MCF 10A (cell line): Measurements from ENCODE around the gene CHGA. TPM values are rescaled to one million over a fixed set of nuclear protein-coding genes. Genes with fewer than 3 reads are reported as not detected.

Source experiments
- BruUV-seq: library from RNA; stranded (reverse); fragments of 400-500 nt; replicated peaks from 2 replicates; lab custom pipeline; 2021; lab: Mats Ljungman, UMichigan
- CTCF ChIA-PET: fragments of 300-600 bp; sonication (Branson Sonifier 250); formaldehyde crosslinking; extraction: SDS; loops from one replicate; lab custom pipeline; 2021; ENCODE audit warnings: antibody characterized with exemption, inconsistent platforms; lab: Yijun Ruan, JAX
- POLR2A ChIA-PET: fragments of 300-600, 350-650 bp; sonication (Branson Sonifier 250); formaldehyde crosslinking; extraction: SDS; loops from one replicate; lab custom pipeline; 2020; ENCODE audit warnings: antibody characterized with exemption, inconsistent platforms; lab: Yijun Ruan, JAX
- DNase-seq: peaks from one replicate; pipeline ENCODE4 v3.0.0-alpha.2; 2018; ENCODE audit not compliant: unreplicated experiment
- H3K27ac Mint-ChIP-seq: one replicate; pipeline ENCODE4 v1.8.0; 2022; ENCODE audit warnings: mild to moderate bottlenecking, low read depth, mixed read lengths; ENCODE audit not compliant: unreplicated experiment
- H3K27me3 Mint-ChIP-seq: one replicate; pipeline ENCODE4 v1.8.0; 2022; ENCODE audit warnings: mixed read lengths; ENCODE audit not compliant: insufficient read depth, unreplicated experiment
- H3K36me3 Mint-ChIP-seq: one replicate; pipeline ENCODE4 v1.8.0; 2022; ENCODE audit warnings: mild to moderate bottlenecking, moderate library complexity, mixed read lengths; ENCODE audit not compliant: insufficient read depth, unreplicated experiment
- H3K4me1 Mint-ChIP-seq: one replicate; pipeline ENCODE4 v1.8.0; 2022; ENCODE audit warnings: mixed read lengths; ENCODE audit not compliant: insufficient read depth, unreplicated experiment
- H3K4me3 Mint-ChIP-seq: one replicate; pipeline ENCODE4 v1.8.0; 2022; ENCODE audit warnings: mild to moderate bottlenecking, moderate library complexity, mixed read lengths; ENCODE audit not compliant: unreplicated experiment
- H3K9me3 Mint-ChIP-seq: one replicate; pipeline ENCODE4 v1.8.0; 2022; ENCODE audit warnings: mixed read lengths; ENCODE audit not compliant: unreplicated experiment
- intact Hi-C: fragments of 100-400 bp; cut with micrococcal nuclease; formaldehyde crosslinking; loops from 2 replicates; pipeline ENCODE4 v1.14.1; 2022
- total RNA-seq: library from RNA; stranded (reverse); gene quantifications from 2 replicates; pipeline ENCODE4 v1.2.3, GENCODE V29; 2022
- TF ChIP-seq, protein P1 (sequence below): fragments of 200-600 bp; IDR thresholded peaks from one replicate; pipeline ENCODE4 v1.8.0; 2022; ENCODE audit warnings: antibody characterized with exemption, mild to moderate bottlenecking; ENCODE audit not compliant: unreplicated experiment

CHGA gene
- total RNA-seq, 1 experiment from 2014 or later, result 0.35 TPM

DNA sequence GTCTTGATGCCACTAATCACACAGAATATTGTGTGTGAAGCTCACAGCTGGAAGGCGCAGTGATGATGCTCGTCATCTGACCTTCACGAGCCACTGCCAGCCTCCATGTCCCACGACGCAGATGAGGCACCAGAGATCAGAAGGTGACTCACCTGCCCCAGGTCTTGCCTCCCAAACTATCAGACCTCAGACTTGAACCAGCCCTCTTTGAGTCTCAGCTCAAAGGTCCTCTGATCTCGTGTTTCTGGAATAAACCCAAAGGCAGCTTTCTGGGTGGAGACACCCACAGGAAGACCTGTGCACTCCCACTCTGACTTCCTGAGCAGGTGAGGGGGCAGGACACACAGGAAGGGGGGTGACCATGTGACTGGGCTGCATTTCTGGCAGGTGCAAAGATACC is 19.6 kb upstream of the CHGA start:
- ChIA-PET POLR2A (interaction anchor here (0.6 to 1.7 kb wide), 2 partner anchors 11 to 21 kb away, joined by 3 to 4 read pairs; no protein-coding TSS in a partner anchor), CTCF (interaction anchor here (0.6 kb wide), 1 partner anchor 1584 kb away, joined by 3 read pairs; no protein-coding TSS in a partner anchor)
- TF ChIP-seq, protein P1, sequence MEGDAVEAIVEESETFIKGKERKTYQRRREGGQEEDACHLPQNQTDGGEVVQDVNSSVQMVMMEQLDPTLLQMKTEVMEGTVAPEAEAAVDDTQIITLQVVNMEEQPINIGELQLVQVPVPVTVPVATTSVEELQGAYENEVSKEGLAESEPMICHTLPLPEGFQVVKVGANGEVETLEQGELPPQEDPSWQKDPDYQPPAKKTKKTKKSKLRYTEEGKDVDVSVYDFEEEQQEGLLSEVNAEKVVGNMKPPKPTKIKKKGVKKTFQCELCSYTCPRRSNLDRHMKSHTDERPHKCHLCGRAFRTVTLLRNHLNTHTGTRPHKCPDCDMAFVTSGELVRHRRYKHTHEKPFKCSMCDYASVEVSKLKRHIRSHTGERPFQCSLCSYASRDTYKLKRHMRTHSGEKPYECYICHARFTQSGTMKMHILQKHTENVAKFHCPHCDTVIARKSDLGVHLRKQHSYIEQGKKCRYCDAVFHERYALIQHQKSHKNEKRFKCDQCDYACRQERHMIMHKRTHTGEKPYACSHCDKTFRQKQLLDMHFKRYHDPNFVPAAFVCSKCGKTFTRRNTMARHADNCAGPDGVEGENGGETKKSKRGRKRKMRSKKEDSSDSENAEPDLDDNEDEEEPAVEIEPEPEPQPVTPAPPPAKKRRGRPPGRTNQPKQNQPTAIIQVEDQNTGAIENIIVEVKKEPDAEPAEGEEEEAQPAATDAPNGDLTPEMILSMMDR, result no peak
- Mint-ChIP-seq H3K27me3 (peaks cover 39% of the 10 kb centered on the region), H3K27ac (no peak overlapping the region), H3K9me3 (no peaks in the 10 kb centered on the region), H3K4me3 (no peak overlapping the region), H3K36me3 (no peaks in the 10 kb centered on the region), H3K4me1 (no peaks in the 10 kb centered on the region)
- intact Hi-C loops, result no loop called here
- DNase-seq, result no peak
- BruUV-seq, result no TSS peak

DNA sequence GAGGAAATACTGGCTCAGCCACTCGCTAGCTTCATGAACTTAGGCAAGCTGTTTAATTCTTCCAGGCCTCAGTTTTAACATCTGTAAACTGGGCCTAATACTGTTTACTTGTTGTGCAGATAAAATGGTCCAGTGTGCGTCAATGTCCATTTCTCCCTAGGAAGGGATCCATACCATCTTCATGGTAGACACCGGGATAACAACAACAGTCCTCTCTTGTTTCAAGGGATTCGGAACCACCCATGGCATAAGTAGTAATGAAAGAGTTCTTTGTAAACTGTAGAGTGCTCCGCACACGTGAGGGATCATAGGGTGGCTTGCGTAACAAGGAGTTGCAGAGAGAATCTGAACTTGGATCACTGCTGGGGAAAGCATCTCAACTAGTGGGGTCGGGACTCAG is 17.3 kb upstream of the CHGA start:
- H3K27ac Mint-ChIP-seq, result no peak overlapping the region
- no peak for DNase-seq
- H3K4me1 Mint-ChIP-seq, result no peaks in the 10 kb centered on the region
- ChIA-PET CTCF (no interaction called here), POLR2A (interaction anchor here (0.6 kb wide), 1 partner anchor 46 kb away, joined by 3 read pairs; no protein-coding TSS in a partner anchor)
- peaks cover 39% of the 10 kb centered on the region for H3K27me3 Mint-ChIP-seq
- intact Hi-C loops, result no loop called here
- no peak overlapping the region for H3K4me3 Mint-ChIP-seq
- no peaks in the 10 kb centered on the region for H3K36me3 Mint-ChIP-seq
- no TSS peak for BruUV-seq
- H3K9me3 Mint-ChIP-seq, result no peaks in the 10 kb centered on the region
- TF ChIP-seq, protein P1, result no peak

DNA sequence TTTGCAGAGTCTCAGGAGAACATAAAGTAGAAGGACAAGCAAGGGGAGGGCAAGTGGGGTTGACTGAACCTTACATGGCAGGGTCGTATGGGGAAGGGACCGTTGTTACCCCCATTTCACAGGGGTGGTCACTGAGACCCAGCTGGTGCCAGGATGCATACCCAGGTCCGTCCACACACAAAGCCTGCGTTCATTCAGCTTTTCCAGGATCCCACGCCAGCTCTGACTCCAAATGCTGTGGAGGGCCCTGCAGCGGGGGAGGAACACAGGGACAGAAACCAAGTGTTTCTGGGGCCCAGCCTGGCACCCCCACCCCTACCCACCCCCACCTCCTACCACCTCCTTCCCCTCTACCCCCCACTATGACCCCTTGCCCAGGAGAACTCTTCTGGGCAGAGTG is 16.5 kb upstream of the CHGA start:
- intact Hi-C loops, result no loop called here
- Mint-ChIP-seq H3K36me3 (no peaks in the 10 kb centered on the region), H3K27ac (no peak overlapping the region), H3K4me1 (no peaks in the 10 kb centered on the region), H3K9me3 (no peaks in the 10 kb centered on the region), H3K4me3 (no peak overlapping the region), H3K27me3 (peaks cover 39% of the 10 kb centered on the region)
- TF ChIP-seq, protein P1, result no peak
- ChIA-PET CTCF (no interaction called here), POLR2A (no interaction called here)
- BruUV-seq, result no TSS peak
- DNase-seq, result no peak

DNA sequence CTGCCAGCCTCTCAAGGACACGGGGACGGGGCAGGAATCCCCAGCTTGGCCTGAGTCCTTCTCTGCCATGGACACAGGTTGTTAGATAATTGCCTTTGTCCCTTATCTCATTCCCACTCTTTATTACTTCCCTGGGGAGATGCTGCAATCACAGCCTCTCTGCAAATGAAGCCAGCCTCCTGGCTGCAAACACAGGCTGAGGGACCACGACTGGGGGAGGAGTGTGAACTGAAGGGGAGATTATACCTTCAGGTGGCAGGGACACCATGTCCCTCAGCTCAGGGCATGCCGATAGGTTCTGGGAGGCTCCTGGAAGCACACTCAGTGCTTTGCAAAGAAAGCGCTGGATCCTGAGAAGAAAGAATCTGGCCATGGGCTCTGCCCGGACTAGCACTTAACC is 16.1 kb upstream of the CHGA start:
- ChIA-PET CTCF (no interaction called here), POLR2A (no interaction called here)
- intact Hi-C loops, result no loop called here
- Mint-ChIP-seq H3K36me3 (no peaks in the 10 kb centered on the region), H3K4me1 (no peaks in the 10 kb centered on the region), H3K9me3 (no peaks in the 10 kb centered on the region), H3K4me3 (no peak overlapping the region), H3K27me3 (peaks cover 38% of the 10 kb centered on the region), H3K27ac (no peak overlapping the region)
- TF ChIP-seq, protein P1, result no peak
- DNase-seq, result no peak
- BruUV-seq, result no TSS peak
